ENCODE measurements around the gene ZNF331. TPM values are rescaled to one million over a fixed set of nuclear protein-coding genes. Genes with fewer than 3 reads are reported as not detected.
"Not testable (repeated sequence)": the region's sequence is repeated elsewhere in the genome, so short reads cannot be mapped to it uniquely, and the experiment has no call there.

The ZNF331 gene
- total RNA-seq, 2 donors from 2014 or later: 24.9 to 65.2 TPM

DNA sequence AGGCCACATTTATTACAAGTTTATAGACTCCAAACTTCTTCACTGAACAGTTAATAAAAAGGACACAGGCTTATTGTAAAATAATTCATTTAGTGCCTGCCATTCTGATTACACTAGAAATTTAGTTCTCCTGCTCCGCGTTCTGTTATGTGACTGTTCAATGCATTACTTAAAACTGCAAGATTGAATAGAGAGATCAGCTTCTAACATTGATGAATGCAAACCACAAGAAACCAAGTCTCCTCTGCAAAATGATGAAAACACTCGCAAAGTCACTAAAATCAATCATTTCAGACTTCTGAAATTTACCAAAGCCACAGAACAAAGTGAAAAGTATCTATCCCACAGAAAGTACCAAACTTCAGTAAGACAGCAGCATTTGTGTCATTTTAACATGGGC, 22.9 kb upstream of the ZNF331 start:
- H3K9me3 Mint-ChIP-seq; H3K27ac Mint-ChIP-seq; H3K36me3 Mint-ChIP-seq (ENCODE audit: low read depth); H3K4me3 Mint-ChIP-seq; H3K4me1 Mint-ChIP-seq; ATAC-seq (replicated peaks); H3K27me3 Mint-ChIP-seq: not testable (repeated sequence)

DNA sequence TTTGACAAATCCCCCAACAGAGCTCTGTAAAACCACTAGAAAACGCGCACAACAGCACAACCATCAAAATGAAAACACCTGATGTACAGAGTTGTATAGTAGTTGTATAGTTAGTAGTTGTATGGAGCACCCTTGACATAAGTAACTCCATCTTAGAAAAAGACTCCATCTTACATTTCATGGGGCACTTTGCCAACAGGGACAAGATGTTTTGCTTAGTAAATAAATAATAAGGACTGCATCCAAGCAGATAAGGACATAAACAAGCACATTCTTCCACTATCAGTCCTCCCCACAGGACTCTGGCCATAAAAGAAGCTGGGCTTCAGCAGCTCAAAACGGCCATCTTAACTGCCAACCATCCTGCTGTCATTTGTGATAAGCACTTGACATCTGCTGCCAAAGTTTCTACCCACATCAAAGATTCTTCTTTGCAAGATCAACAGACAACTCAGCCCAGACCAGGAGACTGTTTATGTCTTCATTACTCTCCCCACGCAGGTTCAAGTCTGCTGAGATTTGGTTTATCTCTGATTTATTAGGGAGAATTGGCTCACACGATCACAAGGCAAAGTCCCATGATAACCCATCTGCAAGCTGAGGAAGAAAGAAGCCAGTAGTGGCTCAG, 20.7 kb upstream of the ZNF331 start:
- Mint-ChIP-seq H3K27ac (no peak overlapping the region), H3K4me1 (peaks cover 12% of the 10 kb centered on the region), H3K36me3 (ENCODE audit: low read depth) (peaks cover 4% of the 10 kb centered on the region), H3K9me3 (no peaks in the 10 kb centered on the region), H3K4me3 (no peak overlapping the region), H3K27me3 (no peaks in the 10 kb centered on the region)
- ATAC-seq (replicated peaks): no peak

DNA sequence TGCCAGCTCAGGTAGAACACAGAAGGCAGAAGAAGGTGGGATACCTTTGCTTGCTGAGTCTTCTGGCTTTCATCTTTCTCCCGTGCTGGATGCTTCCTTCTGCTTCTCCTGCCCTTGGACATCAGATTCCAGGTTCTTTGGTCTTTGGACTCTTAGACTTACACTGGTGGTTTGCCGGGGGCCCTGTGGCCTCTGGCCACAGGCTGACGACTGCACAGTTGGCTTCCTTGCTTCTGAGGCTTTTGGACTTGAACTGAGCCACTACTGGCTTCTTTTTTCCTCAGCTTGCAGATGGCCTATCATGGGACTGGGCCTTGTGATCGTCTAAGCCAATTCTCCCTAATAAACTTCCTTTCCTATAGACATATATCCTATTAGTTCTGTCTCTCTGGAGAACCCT, 19.8 kb upstream of the ZNF331 start:
- Mint-ChIP-seq H3K4me3 (no peak overlapping the region), H3K36me3 (ENCODE audit: low read depth) (peaks cover 4% of the 10 kb centered on the region), H3K4me1 (peaks cover 12% of the 10 kb centered on the region), H3K27ac (no peak overlapping the region), H3K27me3 (no peaks in the 10 kb centered on the region), H3K9me3 (no peaks in the 10 kb centered on the region)
- no peak for ATAC-seq (replicated peaks)

DNA sequence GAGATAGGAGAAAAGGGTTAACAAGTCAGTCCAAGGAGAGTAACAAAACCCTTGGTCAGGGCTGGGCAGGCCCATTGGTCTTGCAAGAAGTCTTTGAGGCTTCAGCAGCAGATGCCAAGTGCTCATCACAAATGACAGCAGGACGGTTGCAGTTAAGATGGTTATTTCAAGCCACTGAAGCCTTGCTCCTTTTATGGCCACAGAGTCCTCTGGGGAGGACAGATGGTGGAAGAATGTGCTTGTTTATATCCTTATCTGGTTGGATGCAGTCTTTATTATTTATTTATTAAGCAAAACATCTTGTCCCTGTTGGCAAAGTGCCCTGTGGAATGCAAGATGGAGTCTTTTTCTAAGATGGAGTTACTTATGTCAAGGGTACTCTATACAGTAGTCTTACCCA, 19.2 kb upstream of the ZNF331 start:
- peaks cover 12% of the 10 kb centered on the region for H3K4me1 Mint-ChIP-seq
- H3K27me3 Mint-ChIP-seq: no peaks in the 10 kb centered on the region
- H3K9me3 Mint-ChIP-seq: no peaks in the 10 kb centered on the region
- H3K4me3 Mint-ChIP-seq: peak overlapping the region; percentile 1
- ATAC-seq (replicated peaks): no peak
- no peak overlapping the region for H3K27ac Mint-ChIP-seq
- peaks cover 8% of the 10 kb centered on the region for H3K36me3 Mint-ChIP-seq (ENCODE audit: low read depth)

DNA sequence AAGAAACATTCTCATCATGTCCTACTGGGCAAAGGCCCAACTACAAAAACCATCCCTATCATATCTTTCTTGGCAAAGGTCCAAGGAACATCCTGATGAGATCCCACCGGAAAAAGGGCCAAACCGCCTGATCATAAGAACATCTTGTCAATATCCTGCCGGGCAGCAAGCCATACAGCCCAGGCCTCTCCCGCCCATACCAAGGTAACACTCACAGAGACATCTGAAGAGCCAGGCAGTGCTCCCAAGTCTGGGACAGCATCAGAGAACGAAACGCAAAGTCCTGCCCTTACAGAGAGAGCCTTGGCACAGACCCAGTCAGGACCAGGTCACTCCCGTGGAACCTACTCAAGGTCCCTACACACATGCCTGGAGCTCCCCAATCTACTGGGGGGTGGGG, 18.5 kb upstream of the ZNF331 start:
- no peaks in the 10 kb centered on the region for H3K27me3 Mint-ChIP-seq
- H3K9me3 Mint-ChIP-seq: no peaks in the 10 kb centered on the region
- H3K4me3 Mint-ChIP-seq: peak overlapping the region; percentile 1
- peaks cover 12% of the 10 kb centered on the region for H3K4me1 Mint-ChIP-seq
- H3K36me3 Mint-ChIP-seq (ENCODE audit: low read depth): peaks cover 13% of the 10 kb centered on the region
- no peak overlapping the region for H3K27ac Mint-ChIP-seq
- ATAC-seq (replicated peaks): no peak

DNA sequence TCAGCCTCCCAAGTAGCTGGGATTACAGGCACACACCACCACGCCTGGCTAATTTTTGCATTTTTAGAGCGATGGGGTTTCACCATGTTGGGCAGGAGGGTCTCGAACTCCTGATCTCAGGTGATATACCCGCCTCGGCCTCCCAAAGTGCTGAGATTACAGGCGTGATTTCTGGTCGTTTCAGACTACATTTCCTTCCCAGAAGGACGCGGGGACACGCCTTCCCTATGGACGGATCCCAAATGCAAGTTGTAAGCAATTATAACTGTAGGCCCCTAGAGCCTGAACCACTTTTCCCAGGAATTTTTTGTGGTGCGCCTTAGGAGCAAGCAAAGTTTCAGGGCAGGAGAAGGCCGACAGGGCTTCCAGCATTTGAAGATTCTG, 17.8 kb upstream of the ZNF331 start:
- Mint-ChIP-seq H3K4me3 (peak overlapping the region; percentile 100), H3K27ac (peak overlapping the region; percentile 93), H3K36me3 (ENCODE audit: low read depth) (peaks cover 13% of the 10 kb centered on the region), H3K4me1 (peaks cover 12% of the 10 kb centered on the region), H3K27me3 (no peaks in the 10 kb centered on the region), H3K9me3 (no peaks in the 10 kb centered on the region)
- ATAC-seq (replicated peaks): no peak

DNA sequence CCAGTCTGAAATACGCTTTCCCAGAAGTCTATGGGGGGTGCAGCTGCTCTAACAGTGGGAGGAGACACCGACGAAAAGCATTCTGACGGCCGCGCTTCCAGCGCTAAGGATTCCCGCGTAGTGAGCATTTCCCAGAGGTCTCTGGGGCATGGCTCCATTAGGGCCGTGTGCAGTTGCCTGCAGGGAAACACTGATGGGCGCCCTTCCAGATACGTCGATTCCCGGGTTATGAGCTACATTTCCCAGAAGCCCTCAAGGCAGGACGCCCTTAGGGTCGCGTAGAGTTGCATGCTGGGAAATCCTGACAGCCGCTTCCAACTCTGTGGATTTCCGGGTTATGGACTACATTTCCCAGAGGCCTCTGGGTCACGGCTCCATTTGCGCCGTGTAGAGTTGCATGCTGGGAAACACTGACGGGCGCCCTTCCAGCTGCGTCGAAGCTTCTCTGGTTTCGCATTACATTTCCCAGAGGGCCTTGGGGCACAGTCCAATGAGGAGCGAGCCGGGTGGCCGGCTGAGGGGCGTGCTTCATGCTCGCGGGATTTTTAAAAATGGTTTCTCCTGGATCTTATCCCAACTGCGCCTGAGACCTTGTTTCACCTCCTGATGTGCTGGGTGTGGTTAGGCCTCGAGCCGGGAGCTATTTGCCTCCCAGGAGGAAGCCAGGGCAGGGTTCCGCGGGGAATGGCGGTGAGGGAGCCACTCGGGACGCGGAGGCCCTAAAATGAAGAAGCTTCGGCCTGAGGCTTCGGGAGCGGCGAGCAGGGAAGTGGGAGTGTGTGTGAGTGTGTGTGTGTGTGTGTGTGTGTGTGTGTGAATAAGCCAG, 17.2 kb upstream of the ZNF331 start:
- Mint-ChIP-seq H3K36me3 (ENCODE audit: low read depth) (peaks cover 13% of the 10 kb centered on the region), H3K4me3 (peak overlapping the region; percentile 100), H3K27ac (peak overlapping the region; percentile 93), H3K27me3 (no peaks in the 10 kb centered on the region), H3K4me1 (peaks cover 12% of the 10 kb centered on the region), H3K9me3 (peaks cover 3% of the 10 kb centered on the region)
- peak; percentile 100 for ATAC-seq (replicated peaks)

DNA sequence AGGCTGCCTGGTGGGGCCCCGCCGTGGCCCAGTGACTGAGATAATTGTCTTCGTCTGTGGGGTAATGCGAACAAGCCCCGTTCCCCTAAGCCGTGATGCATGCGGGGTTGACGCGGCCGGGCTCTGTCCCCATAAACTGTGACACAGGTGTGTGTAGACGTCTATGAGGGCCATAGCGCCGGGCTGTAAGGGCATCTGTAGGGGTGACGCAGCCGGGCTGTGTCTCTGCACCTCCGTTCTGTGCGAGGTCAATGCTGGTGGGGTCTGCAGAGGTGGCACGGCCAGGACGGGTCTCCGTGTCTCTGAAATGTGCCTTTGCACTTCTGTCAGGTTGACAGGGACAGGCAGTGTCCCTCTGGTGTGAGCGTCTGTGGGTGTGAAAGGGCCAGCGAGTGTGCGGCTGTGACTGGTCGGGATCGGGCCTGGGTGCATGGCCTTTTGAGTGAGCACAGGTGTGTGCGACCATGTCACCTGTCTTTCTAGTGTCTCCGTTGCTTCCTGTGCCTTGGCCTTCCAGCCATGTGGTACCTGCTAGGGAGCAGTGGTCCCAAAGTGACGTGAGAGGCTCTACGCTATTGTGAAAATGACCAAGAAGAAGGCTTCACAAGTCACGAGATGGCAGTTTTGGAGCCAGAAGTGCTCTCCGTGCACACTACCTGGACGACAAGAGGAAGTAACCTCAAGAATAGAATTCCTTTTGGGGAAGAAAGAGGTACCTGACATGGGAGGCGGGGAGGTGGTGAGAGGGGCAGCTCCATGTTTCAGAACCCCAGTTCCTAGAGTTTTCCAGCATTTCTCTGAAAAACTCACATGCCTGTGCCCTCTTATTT, 16.4 kb upstream of the ZNF331 start:
- Mint-ChIP-seq H3K4me1 (peaks cover 12% of the 10 kb centered on the region), H3K27me3 (no peaks in the 10 kb centered on the region), H3K27ac (peak overlapping the region; percentile 93), H3K9me3 (peaks cover 7% of the 10 kb centered on the region), H3K36me3 (ENCODE audit: low read depth) (peaks cover 13% of the 10 kb centered on the region), H3K4me3 (peak overlapping the region; percentile 100)
- ATAC-seq (replicated peaks): peak; percentile 2

DNA sequence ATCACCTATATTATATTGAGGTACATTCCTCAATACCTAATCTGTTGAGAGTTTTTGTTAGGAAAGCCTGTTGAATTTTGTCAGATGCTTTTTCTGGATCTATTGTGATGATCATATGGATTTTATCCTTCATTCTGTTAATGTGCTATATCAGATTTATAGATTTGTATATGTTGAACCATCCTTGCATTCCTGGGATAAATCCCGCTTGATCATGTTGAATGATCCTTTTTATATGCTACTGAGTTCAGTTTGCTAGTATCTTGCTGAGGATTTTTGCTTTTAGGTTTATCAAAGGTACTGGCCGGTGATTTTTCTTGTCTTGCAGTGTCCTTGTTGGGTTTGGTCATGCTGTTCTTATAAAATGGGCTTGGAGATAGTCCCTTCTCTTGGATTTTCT, 12.0 kb upstream of the ZNF331 start:
- H3K4me3 Mint-ChIP-seq: no peak overlapping the region
- peaks cover 7% of the 10 kb centered on the region for H3K9me3 Mint-ChIP-seq
- H3K27ac Mint-ChIP-seq: no peak overlapping the region
- peaks cover 11% of the 10 kb centered on the region for H3K4me1 Mint-ChIP-seq
- H3K36me3 Mint-ChIP-seq (ENCODE audit: low read depth): peaks cover 25% of the 10 kb centered on the region
- H3K27me3 Mint-ChIP-seq: no peaks in the 10 kb centered on the region
- no peak for ATAC-seq (replicated peaks)

DNA sequence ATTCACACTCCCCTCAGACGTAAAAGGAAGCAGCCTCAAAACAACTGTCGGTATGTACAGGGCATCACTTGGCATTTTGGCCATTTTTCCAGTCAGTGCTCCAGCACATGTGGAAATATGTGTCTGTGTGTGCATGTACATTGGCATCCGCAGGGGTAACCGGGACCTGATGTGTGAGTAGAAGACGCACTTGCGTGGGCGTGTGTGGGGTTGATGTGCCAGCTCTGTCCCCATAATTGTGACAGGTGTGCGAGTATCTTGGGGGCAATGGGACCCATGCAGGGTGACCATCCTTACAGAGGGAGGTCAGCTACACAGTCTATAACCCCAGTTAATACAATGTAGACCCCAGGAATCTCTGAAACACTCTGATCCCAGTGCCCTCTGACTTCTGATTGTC, 7.3 kb upstream of the ZNF331 start:
- Mint-ChIP-seq H3K9me3 (peaks cover 11% of the 10 kb centered on the region), H3K4me3 (no peak overlapping the region), H3K4me1 (no peaks in the 10 kb centered on the region), H3K27ac (no peak overlapping the region), H3K36me3 (ENCODE audit: low read depth) (peaks cover 14% of the 10 kb centered on the region), H3K27me3 (no peaks in the 10 kb centered on the region)
- no peak for ATAC-seq (replicated peaks)

DNA sequence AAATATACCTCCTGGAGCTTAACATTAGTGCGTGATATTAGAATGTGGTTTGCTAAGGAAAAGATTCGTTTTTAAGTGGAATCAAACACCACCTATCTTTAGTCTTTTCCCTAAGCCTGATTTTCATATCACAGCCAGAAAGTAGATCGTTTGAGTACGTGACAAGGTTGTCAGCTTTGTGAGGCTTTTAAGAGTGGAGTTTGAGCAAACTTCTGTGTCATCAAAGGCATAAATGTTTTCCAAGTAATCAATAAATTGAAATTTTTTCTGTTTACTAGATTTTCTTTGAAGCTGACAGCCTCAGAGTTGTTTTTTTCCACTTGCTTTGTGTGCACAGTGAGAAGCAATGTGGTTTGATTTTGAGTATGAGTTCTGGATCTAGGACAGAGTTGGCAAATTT, 6.5 kb upstream of the ZNF331 start:
- Mint-ChIP-seq H3K4me1 (no peaks in the 10 kb centered on the region), H3K9me3 (peaks cover 6% of the 10 kb centered on the region), H3K4me3 (no peak overlapping the region), H3K27me3 (no peaks in the 10 kb centered on the region), H3K27ac (no peak overlapping the region), H3K36me3 (ENCODE audit: low read depth) (peaks cover 17% of the 10 kb centered on the region)
- no peak for ATAC-seq (replicated peaks)

DNA sequence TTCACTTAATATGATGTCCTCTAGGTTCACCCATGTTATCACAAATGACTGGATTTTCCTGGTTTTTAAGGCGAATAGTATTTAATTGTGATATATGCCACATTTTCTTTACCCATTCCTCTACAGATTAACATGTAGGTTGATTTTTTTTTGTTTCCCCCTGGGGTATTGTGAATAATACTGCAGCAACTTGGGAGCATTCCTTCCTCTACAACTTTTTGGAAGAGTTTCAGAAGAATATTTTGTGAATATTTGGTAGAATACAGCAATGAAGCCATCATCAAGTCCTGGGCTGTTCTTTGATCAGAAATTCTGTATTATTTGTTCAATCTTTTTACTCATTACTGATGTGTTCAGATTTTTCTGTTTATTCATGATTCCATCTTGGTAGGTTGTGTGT, 5.6 kb upstream of the ZNF331 start:
- no peaks in the 10 kb centered on the region for H3K27me3 Mint-ChIP-seq
- ATAC-seq (replicated peaks): no peak
- H3K36me3 Mint-ChIP-seq (ENCODE audit: low read depth): peaks cover 19% of the 10 kb centered on the region
- no peak overlapping the region for H3K4me3 Mint-ChIP-seq
- H3K27ac Mint-ChIP-seq: no peak overlapping the region
- peaks cover 6% of the 10 kb centered on the region for H3K9me3 Mint-ChIP-seq
- H3K4me1 Mint-ChIP-seq: no peaks in the 10 kb centered on the region

DNA sequence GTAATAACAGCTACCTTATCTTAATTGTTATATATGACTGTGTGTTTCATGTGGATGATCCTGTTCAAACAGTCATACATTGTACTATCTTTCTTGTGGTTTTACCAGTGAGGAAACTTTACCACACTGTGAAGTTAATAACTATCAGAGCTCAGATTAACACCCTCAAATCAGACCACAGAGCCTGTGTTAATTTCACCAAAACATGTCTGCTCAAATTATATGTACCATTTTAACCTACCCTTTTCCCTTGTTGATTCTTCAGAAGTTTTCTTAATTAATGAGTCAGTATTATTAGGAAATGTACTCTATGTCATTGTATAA, 1.8 kb upstream of the ZNF331 start:
- Mint-ChIP-seq H3K27me3 (no peaks in the 10 kb centered on the region), H3K4me3 (peak overlapping the region; percentile 97), H3K27ac (peak overlapping the region; percentile 43), H3K36me3 (ENCODE audit: low read depth) (peaks cover 42% of the 10 kb centered on the region), H3K4me1 (peaks cover 6% of the 10 kb centered on the region), H3K9me3 (peaks cover 10% of the 10 kb centered on the region)
- ATAC-seq (replicated peaks): peak; percentile 26

DNA sequence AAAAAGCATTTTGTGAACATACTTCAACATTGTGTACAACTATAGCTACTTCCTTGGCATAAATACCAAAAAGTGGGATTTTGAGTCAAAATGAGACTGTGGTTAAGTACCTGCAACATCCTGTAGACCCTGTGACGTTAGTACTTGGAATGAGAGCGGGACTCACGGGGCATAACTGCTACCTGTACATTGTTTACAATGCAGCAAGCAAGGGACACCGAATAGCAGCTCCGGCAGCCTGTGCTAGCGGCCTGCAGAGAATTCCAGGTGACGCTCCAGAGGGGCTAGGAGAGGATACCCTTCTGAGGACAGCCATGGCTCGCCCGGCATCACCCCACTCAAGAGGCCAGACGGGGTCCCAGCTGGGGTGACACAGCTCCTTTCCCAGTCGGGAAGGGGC, 824 bp upstream of the ZNF331 start:
- ATAC-seq (replicated peaks): peak; percentile 23
- Mint-ChIP-seq H3K4me3 (peak overlapping the region; percentile 97), H3K27ac (peak overlapping the region; percentile 95), H3K9me3 (peaks cover 10% of the 10 kb centered on the region), H3K36me3 (ENCODE audit: low read depth) (peaks cover 51% of the 10 kb centered on the region), H3K27me3 (no peaks in the 10 kb centered on the region), H3K4me1 (peaks cover 6% of the 10 kb centered on the region)

Measured in activated T-helper 17 cell treated with anti-CD3 and anti-CD28 coated beads, Interleukin-2, amount 50 U/mL, for 72 hours (primary cell).